Femur (tissue), 1 donor: ENCODE results near the gene SRP68.

ENCODE experiments used
- DNase-seq: peaks from one replicate; pipeline ENCODE4 v3.0.0-alpha.2; 2017

SRP68 gene

DNA sequence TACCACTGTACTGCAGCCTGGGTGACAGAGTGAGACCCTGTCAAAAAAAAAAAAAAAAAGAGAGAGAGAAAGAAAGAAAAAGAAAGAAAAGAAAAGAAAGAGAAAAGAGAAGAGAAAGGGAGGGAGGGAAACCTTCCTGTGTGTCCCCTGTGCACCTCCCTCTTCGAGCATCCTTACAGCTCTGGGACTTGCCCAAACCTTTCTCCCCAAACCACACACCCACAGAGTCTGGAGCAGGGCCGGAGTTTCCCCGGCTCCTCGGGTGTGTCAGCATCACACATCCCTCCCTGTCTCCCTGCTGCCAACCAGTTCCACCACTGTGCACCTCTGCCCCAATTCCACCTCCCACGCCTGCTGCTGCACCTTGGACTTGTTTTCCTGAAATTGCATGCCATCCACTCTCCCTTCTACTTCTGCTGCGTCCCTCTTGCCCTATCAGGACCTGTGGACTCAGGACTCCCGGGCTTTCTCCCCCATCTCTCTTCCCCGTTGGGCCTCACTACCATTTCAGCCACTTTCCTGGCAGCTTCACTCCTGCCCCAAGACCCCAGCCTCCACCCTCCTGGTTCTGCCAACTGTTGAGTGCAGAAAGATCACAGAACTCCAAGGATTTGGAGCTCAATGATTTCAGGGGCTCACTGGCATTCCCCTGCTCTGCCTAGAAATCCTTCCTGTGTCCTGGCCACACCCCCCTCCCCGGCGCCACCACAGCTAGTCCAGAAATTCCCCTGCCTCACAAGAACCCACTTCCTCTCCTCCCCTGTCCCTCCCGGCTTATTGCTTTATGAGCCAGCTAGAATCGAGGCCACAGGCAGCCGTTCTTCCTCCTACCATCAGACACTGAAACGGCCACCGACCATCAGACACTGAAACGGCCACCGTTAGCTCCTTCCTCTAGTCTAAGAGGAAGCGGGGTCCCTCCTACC lies 75.4 kb downstream of the SRP68 start:
- peak; percentile 67 for DNase-seq

DNA sequence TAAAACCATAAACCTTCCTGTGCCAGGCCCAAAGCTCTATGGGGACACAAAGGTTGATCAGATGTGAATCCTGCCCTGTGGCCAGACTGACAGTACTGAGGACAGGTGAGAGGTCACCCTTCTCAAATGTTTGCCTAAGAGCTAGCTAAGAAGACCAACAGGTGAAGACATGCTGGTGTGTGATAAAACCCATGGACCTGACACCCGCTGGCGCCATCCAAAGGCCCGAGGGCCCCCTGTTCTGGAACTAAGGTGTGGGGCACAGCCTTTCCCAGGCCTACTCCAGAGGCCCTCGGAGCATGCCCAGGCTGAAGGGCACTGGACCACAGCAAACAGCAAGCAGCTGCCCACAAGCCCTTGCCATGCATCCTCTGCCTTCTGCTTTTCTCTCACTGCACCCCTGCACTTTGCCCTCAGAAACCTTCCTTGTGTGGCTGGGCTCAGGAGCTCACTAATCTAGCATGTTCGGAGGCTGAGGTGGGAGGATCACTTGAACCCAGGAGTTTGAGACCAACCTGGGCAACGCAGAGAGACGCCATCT lies 76.9 kb downstream of the SRP68 start:
- no peak for DNase-seq

DNA sequence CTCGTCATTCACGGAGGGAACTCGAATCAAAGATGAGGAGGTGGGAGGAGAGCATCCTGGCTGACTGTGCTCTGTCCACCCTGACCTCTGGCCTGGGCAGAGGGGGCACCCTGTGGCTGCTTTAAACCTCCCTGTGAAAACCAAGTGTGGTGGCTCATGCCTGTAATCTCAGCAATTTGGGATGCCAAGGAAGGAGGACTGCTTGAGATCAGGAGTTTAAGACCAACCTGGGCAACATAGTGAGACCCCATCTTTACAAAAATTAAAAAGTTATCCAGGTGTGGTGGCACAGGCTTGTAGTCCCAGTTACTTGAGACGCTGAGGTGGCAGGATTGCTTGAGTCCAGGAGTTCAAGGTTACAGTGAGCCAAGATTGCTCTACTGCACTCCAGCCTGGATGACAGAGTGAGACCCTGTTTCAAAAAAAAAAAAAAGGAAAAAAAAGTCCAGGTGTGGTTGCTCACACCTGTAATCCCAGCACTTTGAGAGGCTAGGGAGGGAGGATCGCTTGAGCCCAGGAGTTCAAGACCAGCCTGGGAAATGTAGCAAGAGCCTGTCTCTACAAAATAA lies 77.4 kb downstream of the SRP68 start:
- DNase-seq, result no peak

DNA sequence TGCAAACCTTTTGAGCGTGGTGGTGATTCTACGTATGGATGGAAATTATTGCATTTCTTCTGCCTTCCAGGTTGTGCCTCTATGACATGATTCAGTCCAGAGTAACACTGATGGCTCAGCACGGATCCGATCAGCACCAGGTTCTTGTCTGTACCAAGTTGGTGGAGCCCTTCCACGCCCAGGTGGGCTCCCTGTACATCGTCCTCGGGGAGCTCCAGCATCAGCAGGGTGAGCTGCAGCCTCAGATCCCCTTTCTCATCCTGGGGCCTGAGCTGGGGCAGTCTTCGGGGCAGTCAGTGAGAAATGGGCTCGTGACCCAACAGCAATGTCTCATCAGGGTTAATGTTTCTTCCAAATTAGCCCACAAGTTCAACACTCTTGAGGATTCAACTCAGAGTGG lies 80.9 kb downstream of the SRP68 start:
- no peak for DNase-seq
